Ammon's horn (tissue), 1 donor: ENCODE results near the gene NAT16.
"Not testable (repeated sequence)": the region's sequence is repeated elsewhere in the genome, so short reads cannot be mapped to it uniquely, and the experiment has no call there.

Experiments used
- DNase-seq: peaks from one replicate; pipeline ENCODE4 v3.0.0-alpha.2; 2016; ENCODE audit warnings: low spot score

Gene NAT16

GRCh38 chr7:101156866-101157589 lies 23.1 kb downstream of the NAT16 start:
- no peak for DNase-seq

DNA sequence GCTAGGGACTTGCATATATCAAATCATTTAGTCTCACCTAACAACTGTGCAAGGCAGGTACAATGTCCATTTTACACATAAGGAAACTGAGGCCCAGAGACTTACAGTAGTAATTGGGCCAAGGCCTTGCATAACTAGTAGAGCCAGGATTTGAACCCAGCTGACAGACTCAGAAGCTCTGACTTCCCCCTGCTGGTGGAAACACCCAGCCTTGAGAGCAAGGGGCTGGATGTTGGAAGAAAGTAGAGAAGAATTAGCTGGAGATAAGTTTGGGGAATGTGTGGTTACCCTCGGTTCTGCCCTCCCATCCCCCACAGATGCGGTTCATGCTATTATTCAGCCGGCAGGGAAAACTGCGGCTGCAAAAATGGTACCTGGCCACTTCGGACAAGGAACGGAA lies 23.8 kb downstream of the NAT16 start:
- no peak for DNase-seq

DNA sequence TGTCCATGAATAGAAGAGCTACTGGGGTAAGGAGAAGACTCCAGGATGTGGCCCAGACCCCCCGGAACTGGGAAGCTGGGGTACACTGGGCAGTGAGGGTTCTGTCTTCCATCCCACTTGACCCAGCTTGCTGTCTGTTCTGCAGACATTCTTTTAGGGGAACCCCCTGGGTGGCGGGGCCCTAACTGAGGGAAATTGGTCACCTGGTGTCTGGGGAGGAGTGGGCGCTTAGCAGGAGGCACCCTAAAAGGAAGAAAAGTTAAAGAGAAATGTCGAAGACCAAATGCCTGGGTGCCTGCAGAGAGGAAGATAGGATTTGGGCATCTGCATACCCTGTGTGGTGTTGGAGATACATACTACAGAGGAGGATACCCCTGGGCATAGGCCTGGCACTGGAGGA lies 24.8 kb downstream of the NAT16 start:
- DNase-seq: no peak

GRCh38 chr7:101154693-101155102 lies 25.4 kb downstream of the NAT16 start:
- DNase-seq: no peak

DNA sequence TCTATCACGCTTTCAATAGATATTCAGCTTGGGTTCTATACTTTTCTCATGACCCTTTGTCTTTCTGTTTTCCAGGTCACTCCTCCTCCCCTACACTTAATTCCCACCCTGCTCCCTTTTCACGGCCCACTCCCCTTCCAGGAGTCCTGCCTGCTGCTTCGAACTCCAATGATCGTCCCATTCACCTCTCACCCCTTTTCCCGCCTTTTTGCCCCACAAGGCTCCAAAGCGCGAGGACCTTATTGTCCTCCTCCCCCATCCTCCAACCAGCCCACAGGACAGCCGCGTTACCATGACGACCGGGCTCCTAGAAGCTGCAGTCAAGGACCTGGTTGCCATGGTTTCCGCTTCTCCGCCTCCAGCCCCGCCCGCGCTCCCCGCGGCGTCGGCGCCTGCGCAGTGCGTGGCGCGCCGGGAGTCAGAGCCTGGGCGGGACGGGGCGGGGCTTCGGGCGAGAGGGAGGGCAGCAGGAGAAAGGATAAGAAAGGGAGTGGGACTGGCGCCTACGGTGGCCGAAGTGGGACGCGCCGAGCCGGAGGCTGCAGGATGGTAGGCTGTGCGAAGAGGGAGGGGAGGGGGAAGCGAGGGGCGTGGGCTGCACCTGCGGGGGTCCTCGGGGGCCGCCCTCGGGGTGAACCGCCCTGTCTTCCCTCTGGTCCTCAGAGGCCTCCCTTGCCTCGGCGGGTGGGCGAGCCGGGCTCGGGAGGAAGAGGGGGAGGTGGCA lies 26.0 kb downstream of the NAT16 start, which contains the start of gene AP1S1:
Gene AP1S1 (plus strand): TSS at position 508 of the 724 bp plus-strand sequence. CDS start 39 bp downstream, at position 547.
- peak; percentile 95 for DNase-seq

- no peak for DNase-seq
These were observed 28.0 kb downstream of the NAT16 start for GRCh38 chr7:101151908-101152651.

DNA sequence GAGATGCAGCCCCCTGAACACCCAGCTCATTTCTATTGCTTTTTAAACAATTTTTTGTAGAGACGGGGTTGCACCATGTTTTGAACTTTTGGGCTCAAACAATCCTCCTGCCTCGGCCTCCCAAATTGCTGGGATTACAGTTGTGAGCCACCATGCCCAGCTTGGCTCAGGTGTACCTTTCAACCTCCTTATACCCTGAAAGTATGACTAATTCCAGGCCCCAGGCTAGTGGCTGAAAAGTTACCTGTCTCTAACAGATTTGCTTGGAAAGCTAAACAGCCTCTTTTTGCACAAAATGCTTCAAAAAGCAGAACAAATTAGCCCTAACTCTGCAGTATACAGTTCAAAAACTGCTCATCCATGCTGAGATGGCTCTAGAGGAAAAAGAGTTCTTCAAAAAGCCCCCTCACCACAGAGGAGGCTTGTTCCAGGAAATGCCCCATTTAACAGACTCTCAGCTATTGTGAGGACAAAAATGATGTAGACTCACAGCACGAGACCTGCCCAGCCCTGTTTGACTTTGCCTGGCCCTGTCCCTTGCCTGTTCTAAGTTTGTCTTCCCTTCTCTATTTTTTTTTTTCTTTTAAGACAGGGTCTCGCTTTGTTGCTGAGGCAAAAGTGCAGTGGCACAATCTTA lies 39.2 kb downstream of the NAT16 start:
- DNase-seq: no peak

DNA sequence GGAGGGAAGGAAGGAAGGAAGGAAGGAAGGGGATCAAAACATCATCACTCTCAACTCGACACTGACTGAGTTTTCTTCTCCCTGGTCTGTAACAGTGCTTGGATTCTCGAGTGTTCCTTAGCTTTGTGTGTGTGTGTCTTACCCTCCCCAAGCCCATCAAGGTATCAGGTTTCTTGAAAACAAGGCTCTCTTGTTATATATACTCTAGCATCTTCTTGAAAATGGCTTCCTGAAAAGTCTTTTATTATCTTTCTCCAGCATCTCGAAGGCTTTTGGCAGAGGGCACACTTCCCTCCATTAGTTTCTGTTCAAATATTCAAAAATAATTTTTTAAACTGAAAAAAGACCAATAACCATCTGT lies 39.8 kb downstream of the NAT16 start:
- no peak for DNase-seq

GRCh38 chr7:101138213-101138870 lies 41.8 kb downstream of the NAT16 start:
- peak; percentile 48 for DNase-seq

- no peak for DNase-seq
These were observed 42.4 kb downstream of the NAT16 start for GRCh38 chr7:101137651-101138212.

- DNase-seq: no peak
These were observed 45.6 kb downstream of the NAT16 start for GRCh38 chr7:101134399-101134980.

DNA sequence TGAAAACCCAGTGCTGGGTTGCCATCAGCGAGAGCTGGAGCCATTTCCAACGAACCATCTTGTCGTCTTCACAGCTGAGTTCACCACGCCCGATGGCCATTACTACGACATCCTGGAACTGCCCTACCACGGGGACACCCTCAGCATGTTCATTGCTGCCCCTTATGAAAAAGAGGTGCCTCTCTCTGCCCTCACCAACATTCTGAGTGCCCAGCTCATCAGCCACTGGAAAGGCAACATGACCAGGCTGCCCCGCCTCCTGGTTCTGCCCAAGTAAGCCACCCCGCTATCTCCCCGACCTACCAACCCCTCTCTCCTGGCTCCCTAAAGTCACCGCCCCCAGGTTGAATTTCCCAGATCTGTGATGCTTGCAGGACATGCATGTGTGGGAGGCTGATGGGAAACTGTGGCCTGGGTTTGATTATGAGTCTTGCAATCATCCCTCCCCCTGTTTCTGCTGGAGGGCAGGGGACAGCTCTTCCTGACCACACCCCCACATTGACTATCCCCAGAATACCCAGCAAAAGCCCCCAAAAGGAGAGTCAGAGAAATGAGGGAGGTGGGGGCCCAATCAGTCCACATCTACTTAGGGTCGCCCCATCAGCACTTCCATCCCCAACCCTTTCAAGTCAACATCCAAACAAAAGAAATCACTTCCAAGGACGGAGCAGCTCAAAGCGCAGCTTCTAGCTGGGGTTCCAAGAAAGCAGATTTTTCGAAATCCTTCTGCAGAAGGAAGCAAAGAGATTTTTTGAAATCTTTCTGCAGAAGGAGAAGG lies 46.3 kb downstream of the NAT16 start:
- no peak for DNase-seq

DNA sequence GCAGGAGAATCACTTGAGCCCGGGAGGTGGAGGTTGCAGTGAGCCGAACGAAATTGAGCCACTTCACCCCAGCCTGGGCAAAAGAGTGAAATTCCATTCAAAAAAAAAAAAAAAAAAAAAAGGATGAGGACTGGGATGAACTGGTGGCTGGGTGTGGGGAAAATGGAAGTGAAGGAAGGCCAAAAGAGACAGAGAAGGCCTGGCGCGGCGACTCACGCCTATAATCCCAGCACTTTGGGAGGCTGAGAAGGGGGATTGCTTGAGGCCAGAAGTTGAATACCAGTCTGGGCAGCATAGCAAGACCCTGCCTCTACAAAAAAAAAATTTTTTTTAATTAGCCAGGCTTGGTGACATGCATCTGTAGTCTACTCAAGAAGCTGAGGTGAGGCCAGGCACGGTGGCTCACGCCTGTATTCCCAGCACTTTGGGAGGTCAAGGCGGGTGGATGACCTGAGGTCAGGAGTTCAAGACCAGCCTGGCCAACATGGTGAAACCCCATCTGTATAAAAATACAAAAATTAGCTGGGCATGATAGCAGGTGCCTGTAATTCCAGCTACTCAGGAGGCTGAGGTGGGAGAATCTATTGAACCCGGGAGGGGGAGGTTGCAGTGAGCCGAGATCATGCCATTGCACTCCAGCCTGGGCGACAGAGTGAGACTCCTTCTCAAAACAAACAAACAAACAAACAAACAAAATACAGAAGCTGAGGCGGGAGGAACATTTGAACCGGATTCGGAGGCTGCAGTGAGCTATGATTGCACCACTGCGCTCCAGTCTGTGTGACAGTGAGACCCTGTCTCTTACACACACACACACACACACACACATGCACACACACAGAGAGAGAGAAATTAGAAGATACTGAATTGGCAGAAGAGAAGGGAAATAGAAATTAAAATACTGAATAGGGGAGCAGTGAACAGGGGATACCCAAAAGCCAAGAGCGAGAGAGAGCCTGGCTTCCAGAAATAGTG lies 47.2 kb downstream of the NAT16 start:
- DNase-seq: not testable (repeated sequence)

DNA sequence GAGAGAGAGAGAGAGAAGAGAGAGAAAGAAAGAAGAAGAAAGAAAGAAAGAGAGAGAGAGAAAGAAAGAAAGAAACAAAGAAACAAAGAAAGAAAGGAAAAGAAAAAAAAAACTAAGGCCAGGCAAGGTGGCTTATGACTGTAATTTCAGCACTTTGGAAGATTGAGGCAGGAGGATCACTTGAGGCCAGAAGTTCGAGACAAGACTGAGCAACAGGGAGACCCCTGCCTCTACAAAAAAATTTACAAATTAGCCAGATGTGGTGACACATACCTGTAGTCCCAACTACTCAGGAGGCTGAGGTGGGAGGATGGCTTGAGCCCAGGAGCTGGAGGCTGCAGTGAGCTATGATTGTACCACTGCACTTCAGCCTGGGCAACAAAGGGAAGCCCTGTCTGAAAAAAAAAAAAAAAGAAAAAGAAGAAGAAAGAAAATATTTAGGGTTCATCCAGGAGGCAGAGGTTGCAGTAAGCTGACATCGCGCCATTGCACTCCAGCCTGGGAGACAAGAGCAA lies 50.4 kb downstream of the NAT16 start:
- DNase-seq: no peak

DNA sequence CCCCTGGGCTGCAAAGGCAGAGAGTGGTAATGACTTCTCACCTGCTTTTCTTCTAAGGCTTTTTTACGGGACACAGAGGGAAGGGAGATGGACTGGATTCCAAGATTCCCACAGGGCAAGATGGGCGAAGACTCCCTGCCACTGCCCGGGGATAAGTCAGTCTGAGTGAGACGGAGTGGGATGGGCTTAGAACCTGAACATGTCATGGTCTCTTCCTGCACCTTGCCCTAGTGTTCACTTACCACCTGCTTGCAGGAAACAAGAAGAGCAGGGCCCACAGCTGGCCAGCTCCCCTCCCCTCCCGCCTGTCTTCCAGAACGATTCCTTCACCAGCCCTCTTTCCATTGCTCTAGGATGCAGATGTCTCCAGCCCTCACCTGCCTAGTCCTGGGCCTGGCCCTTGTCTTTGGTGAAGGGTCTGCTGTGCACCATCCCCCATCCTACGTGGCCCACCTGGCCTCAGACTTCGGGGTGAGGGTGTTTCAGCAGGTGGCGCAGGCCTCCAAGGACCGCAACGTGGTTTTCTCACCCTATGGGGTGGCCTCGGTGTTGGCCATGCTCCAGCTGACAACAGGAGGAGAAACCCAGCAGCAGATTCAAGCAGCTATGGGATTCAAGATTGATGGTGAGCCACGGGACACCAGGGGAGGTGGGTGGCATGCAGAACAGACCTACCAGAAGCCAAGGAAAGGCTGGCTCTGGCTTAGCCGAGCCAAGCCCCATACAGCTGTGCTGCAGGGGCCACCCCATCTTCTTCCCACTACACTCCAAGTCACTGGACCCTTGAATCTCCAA lies 51.9 kb downstream of the NAT16 start:
- no peak for DNase-seq

DNA sequence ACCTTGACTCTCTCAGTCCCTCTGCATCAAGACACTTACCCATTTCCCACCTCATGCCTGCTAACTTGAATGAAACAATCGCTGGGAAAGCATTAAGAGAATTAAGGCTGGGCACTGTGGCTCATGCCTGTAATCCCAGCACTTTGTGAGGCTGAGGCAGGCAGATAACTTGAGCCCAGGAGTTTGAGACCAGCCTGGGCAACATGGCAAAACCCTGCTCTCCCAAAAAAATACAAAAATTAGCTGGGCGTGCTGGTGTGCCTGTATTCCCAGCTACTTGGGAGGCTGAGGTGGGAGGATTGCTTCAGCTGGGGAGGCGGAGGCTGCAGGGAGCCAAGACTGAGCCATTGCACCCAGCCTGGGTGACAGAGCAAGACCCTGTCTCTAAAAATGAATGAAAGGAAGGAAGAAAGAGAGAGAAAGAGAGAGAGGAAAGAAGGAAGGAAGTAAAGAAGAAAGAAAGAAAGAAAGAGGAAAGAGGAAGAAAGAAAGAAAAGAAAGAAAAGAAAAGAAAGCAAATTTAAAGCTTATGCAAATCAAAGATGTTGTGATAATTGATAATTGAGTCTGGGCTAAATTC lies 52.5 kb downstream of the NAT16 start:
- DNase-seq: no peak

DNA sequence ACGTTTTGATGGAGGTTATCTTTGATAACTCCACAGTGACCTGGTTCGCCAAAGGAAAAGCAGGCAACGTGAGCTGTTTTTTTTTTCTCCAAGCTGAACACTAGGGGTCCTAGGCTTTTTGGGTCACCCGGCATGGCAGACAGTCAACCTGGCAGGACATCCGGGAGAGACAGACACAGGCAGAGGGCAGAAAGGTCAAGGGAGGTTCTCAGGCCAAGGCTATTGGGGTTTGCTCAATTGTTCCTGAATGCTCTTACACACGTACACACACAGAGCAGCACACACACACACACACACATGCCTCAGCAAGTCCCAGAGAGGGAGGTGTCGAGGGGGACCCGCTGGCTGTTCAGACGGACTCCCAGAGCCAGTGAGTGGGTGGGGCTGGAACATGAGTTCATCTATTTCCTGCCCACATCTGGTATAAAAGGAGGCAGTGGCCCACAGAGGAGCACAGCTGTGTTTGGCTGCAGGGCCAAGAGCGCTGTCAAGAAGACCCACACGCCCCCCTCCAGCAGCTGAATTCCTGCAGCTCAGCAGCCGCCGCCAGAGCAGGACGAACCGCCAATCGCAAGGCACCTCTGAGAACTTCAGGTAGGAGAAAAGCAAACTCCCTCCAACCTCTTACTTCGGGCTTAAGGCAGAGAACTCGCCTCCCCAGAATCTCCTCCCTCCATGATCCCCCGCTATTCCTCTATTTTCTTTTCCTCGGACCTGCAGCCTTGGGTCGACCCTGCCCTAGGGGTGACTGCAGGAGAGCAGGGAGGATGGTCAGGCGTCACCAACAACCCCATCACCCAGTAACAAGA lies 53.2 kb downstream of the NAT16 start, which contains the start of gene SERPINE1:
Gene SERPINE1 (plus strand): TSS at position 454 of the 809 bp plus-strand sequence. CDS start 1,290 bp downstream, outside the sequence.
- DNase-seq: peak; percentile 72
